ENCODE results near the gene SUOX. TPM values are rescaled to one million over a fixed set of nuclear protein-coding genes. Genes with fewer than 3 reads are reported as not detected.

SUOX gene
- total RNA-seq, 2 experiments from 2014 or later, result 0.82 to 1.2 TPM

DNA sequence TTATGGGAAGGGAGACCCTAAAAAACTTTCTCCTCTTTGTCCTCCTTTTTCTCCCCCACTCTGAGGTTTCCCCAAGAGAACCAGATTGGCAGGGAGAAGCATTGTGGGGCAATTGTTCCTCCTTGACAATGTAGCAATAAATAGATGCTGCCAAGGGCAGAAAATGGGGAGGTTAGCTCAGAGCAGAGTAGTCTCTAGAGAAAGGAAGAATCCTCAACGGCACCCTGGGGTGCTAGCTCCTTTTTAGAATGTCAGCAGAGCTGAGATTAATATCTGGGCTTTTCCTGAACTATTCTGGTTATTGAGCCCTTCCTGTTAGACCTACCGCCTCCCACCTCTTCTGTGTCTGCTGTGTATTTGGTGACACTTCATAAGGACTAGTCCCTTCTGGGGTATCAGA is 40.1 kb downstream of the SUOX start:
- Mint-ChIP-seq H3K27ac (no peak overlapping the region), H3K4me1 (ENCODE audit: low read depth) (peaks cover 39% of the 10 kb centered on the region), H3K36me3 (ENCODE audit: low read depth) (peaks cover 42% of the 10 kb centered on the region), H3K9me3 (no peaks in the 10 kb centered on the region), H3K4me3 (no peak overlapping the region), H3K27me3 (no peaks in the 10 kb centered on the region)
- no peak for ATAC-seq (ENCODE audit: poor library complexity)
- POLR2A ChIA-PET, result no interaction called here
- no peaks in the 10 kb centered on the region for H3K27me3 ChIP-seq (ENCODE audit: control insufficient read depth in 1 of 2, insufficient read depth in 2 of 2, low read length in 2 of 2)
- H3K9me3 ChIP-seq (ENCODE audit: control insufficient read depth in 1 of 2, insufficient read depth in 1 of 2, low read length in 2 of 2), result no peaks in the 10 kb centered on the region
- peaks cover 23% of the 10 kb centered on the region for H3K36me3 ChIP-seq (ENCODE audit: insufficient read depth, low read length)
- peak overlapping the region in 1 of 2 donors; percentile 29 for H3K27ac ChIP-seq (ENCODE audit: low read depth in 1 of 2, low read length in 2 of 2)
- intact Hi-C loops (cut with DNase I, micrococcal nuclease), result no loop called here
- DNase-seq, result no peak
- TF ChIP-seq, protein P1, sequence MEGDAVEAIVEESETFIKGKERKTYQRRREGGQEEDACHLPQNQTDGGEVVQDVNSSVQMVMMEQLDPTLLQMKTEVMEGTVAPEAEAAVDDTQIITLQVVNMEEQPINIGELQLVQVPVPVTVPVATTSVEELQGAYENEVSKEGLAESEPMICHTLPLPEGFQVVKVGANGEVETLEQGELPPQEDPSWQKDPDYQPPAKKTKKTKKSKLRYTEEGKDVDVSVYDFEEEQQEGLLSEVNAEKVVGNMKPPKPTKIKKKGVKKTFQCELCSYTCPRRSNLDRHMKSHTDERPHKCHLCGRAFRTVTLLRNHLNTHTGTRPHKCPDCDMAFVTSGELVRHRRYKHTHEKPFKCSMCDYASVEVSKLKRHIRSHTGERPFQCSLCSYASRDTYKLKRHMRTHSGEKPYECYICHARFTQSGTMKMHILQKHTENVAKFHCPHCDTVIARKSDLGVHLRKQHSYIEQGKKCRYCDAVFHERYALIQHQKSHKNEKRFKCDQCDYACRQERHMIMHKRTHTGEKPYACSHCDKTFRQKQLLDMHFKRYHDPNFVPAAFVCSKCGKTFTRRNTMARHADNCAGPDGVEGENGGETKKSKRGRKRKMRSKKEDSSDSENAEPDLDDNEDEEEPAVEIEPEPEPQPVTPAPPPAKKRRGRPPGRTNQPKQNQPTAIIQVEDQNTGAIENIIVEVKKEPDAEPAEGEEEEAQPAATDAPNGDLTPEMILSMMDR (IDR thresholded peaks at IDR 0.05), result no peak
- H3K4me3 ChIP-seq (ENCODE audit: low read length), result no peak overlapping the region
- CTCF ChIA-PET, result interaction anchor here (1.3 kb wide), 2 partner anchors 10 to 16 kb away, joined by 4 to 6 read pairs; partner anchors contain the start of gene IKZF4
- peaks cover 28% of the 10 kb centered on the region for H3K4me1 ChIP-seq (ENCODE audit: insufficient read depth, low read length)

DNA sequence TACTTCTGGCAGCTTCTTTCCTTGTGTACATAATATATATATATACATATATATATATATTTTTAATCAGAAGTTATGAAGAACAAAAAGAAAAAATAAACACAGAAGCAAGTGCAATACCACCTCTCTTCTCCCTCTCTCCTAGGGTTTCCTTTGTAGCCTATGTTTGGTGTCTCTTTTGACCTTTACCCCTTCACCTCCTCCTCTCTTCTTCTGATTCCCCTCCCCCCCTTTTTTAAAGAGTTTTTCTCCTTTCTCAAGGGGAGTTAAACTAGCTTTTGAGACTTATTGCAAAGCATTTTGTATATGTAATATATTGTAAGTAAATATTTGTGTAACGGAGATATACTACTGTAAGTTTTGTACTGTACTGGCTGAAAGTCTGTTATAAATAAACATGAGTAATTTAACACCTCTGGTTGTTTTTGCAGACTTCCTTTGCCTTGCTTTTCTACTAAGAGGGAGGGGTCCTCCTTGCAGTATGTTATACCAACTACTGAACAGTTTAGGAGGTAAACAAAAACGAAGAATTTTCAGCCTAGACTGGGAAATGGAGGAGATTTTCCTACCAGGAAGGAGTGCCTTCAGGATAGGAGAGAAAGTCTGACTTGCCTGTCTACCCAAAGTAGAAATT is 41.1 kb downstream of the SUOX start:
- Histone ChIP-seq H3K4me1 (ENCODE audit: insufficient read depth, low read length) (peaks cover 31% of the 10 kb centered on the region), H3K4me3 (ENCODE audit: low read length) (no peak overlapping the region), H3K36me3 (ENCODE audit: insufficient read depth, low read length) (peaks cover 19% of the 10 kb centered on the region), H3K27ac (ENCODE audit: low read depth in 1 of 2, low read length in 2 of 2) (no peak overlapping the region), H3K27me3 (ENCODE audit: control insufficient read depth in 1 of 2, insufficient read depth in 2 of 2, low read length in 2 of 2) (no peaks in the 10 kb centered on the region), H3K9me3 (ENCODE audit: control insufficient read depth in 1 of 2, insufficient read depth in 1 of 2, low read length in 2 of 2) (no peaks in the 10 kb centered on the region)
- Mint-ChIP-seq H3K4me1 (ENCODE audit: low read depth) (peaks cover 40% of the 10 kb centered on the region), H3K4me3 (no peak overlapping the region), H3K27ac (peak overlapping the region; percentile 61), H3K9me3 (no peaks in the 10 kb centered on the region), H3K36me3 (ENCODE audit: low read depth) (peaks cover 42% of the 10 kb centered on the region), H3K27me3 (no peaks in the 10 kb centered on the region)
- no peak for DNase-seq
- ATAC-seq (ENCODE audit: poor library complexity), result no peak
- ChIA-PET POLR2A (no interaction called here), CTCF (interaction anchor here (0.8 to 1.3 kb wide), 3 partner anchors 8 to 17 kb away, joined by 3 to 6 read pairs (median 4); partner anchors contain the start of gene IKZF4)
- TF ChIP-seq, protein P1 (IDR thresholded peaks at IDR 0.05), result no peak
- intact Hi-C loops (cut with DNase I, micrococcal nuclease), result no loop called here

DNA sequence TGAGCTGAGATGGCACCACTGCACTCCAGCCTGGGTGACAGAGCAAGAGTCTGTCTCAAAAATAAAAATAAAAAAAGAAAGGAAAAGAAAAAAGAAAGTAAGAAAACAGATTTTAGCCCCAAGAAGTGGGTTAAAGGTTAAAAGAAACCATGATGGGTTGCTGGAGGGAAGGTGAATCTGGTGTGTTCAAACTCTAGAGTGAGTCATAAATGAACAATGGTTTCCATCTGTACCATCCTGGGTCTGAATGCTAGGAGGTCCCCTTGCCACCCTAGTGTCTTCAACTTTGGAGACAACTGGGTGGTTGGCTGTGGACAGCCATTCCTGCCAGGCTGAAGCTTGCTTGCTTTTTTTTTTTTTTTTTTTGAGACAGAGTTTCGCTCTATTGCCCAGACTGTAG is 43.1 kb downstream of the SUOX start:
- POLR2A ChIA-PET, result interaction anchor here (0.6 to 1.5 kb wide), 10 partner anchors 18 to 301 kb away, joined by 3 to 12 read pairs (median 4); partner anchors contain the start of genes IKZF4, PA2G4, RAB5B and RNF41

More for the DNA sequence above, 43.1 kb downstream of the SUOX start:
- Histone ChIP-seq H3K27ac (ENCODE audit: low read depth in 1 of 2, low read length in 2 of 2) (no peak overlapping the region), H3K9me3 (ENCODE audit: control insufficient read depth in 1 of 2, insufficient read depth in 1 of 2, low read length in 2 of 2) (no peaks in the 10 kb centered on the region), H3K4me1 (ENCODE audit: insufficient read depth, low read length) (peaks cover 30% of the 10 kb centered on the region), H3K36me3 (ENCODE audit: insufficient read depth, low read length) (peaks cover 27% of the 10 kb centered on the region), H3K4me3 (ENCODE audit: low read length) (no peak overlapping the region), H3K27me3 (ENCODE audit: control insufficient read depth in 1 of 2, insufficient read depth in 2 of 2, low read length in 2 of 2) (no peaks in the 10 kb centered on the region)
- intact Hi-C loops (cut with DNase I, micrococcal nuclease), result loop anchor here (2.0 to 10.0 kb wide), 9 partner anchors 43 to 301 kb away; partner anchors contain the start of genes ANKRD52 (in 1 of the 2), DGKA (in 1 of the 2), DNAJC14 (in 1 of the 2) and GDF11 (in 1 of the 2)
- Mint-ChIP-seq H3K9me3 (no peaks in the 10 kb centered on the region), H3K36me3 (ENCODE audit: low read depth) (peaks cover 52% of the 10 kb centered on the region), H3K27ac (peak overlapping the region; percentile 86), H3K27me3 (no peaks in the 10 kb centered on the region), H3K4me3 (no peak overlapping the region), H3K4me1 (ENCODE audit: low read depth) (peaks cover 43% of the 10 kb centered on the region)
- no peak for DNase-seq
- TF ChIP-seq, protein P1 (IDR thresholded peaks at IDR 0.05), result no peak
- ATAC-seq (ENCODE audit: poor library complexity), result no peak
- CTCF ChIA-PET, result interaction anchor here (0.7 to 2.5 kb wide), 7 partner anchors 44 to 301 kb away, joined by 3 to 18 read pairs (median 3); partner anchors contain the start of gene RAB5B
